ENCODE results near the gene MYO3B. TPM values are rescaled to one million over a fixed set of nuclear protein-coding genes. Genes with fewer than 3 reads are reported as not detected.

MYO3B gene
- total and polyA plus RNA-seq, 2 donors (not counting 3 experiments of a cell fraction or from before 2014, with no cell fraction given) = 0.03 TPM; not detected in 1

- intact Hi-C loops (cut with micrococcal nuclease) = no loop called here
- Histone ChIP-seq H3K27me3 (ENCODE audit: control insufficient read depth in 2 of 2, insufficient read depth in 2 of 2, low read length in 2 of 2) (peaks cover 0 to 2% of the 10 kb centered on the region in 2 experiments), H3K9me3 (replicated peaks; ENCODE audit: control insufficient read depth, insufficient read depth, low read length) (peaks cover 2% of the 10 kb centered on the region), H2AFZ (ENCODE audit: low read depth, low read length) (no peak overlapping the region), H3K36me3 (ENCODE audit: control insufficient read depth in 2 of 2, extremely low read depth in 1 of 2, insufficient read depth in 2 of 2, low read length in 2 of 2) (no peaks in the 10 kb centered on the region), H3K79me2 (ENCODE audit: control insufficient read depth, insufficient read depth, low read length) (no peaks in the 10 kb centered on the region), H3K9ac (replicated peaks; ENCODE audit: extremely low read depth, insufficient read depth, low read length) (no peak overlapping the region), H3K9me1 (replicated peaks; ENCODE audit: control insufficient read depth, extremely low read depth, insufficient read depth, low read length) (no peaks in the 10 kb centered on the region), H3K4me1 (ENCODE audit: control insufficient read depth, extremely low read depth, insufficient read depth, low read length) (no peaks in the 10 kb centered on the region), H3K4me3 (replicated peaks in 1 of 3; ENCODE audit: insufficient read depth in 1 of 3, low read depth in 1 of 3, low read length in 3 of 3) (no peak overlapping the region), H4K20me1 (replicated peaks; ENCODE audit: control insufficient read depth, extremely low read depth, insufficient read depth, low read length) (no peaks in the 10 kb centered on the region), H3K27ac (ENCODE audit: insufficient read depth, low read depth, low read length) (no peak overlapping the region), H3K4me2 (ENCODE audit: insufficient read depth, low read length) (no peak overlapping the region)
- TF ChIP-seq POLR2A (IDR thresholded peaks at IDR 0.05; ENCODE audit: low read depth, low read length) (no peak), MYC (IDR thresholded peaks at IDR 0.05; ENCODE audit: low read depth, low read length) (no peak), POLR2AphosphoS5 (IDR thresholded peaks at IDR 0.05; ENCODE audit: insufficient read depth, low read depth, low read length) (no peak)
- no peak for FAIRE-seq
- CTCF ChIA-PET = no interaction called here
- POLR2A ChIA-PET = no interaction called here
- dilution Hi-C loops (cut with MboI; ENCODE audit: extremely low pct_ligation_motif_present, low sequenced_read_pairs) = no loop called here
- no TSS peak for BruUV-seq (replicated peaks)
- DNase-seq (ENCODE audit: low read depth, low spot score) = no peak
Measured at GRCh38 chr2:170189757-170190156, 11.8 kb downstream of the MYO3B start.

- H3K9ac ChIP-seq (replicated peaks; ENCODE audit: extremely low read depth, insufficient read depth, low read length) = no peak overlapping the region
- H3K4me2 ChIP-seq (ENCODE audit: insufficient read depth, low read length) = no peak overlapping the region
- BruUV-seq (replicated peaks) = no TSS peak
- H3K36me3 ChIP-seq (ENCODE audit: control insufficient read depth in 2 of 2, extremely low read depth in 1 of 2, insufficient read depth in 2 of 2, low read length in 2 of 2) = no peaks in the 10 kb centered on the region
- no peaks in the 10 kb centered on the region for H3K4me1 ChIP-seq (ENCODE audit: control insufficient read depth, extremely low read depth, insufficient read depth, low read length)
- no peak for FAIRE-seq
- ChIA-PET CTCF (no interaction called here), POLR2A (no interaction called here)
- H3K4me3 ChIP-seq (replicated peaks in 1 of 3; ENCODE audit: insufficient read depth in 1 of 3, low read depth in 1 of 3, low read length in 3 of 3) = no peak overlapping the region
- no peak for DNase-seq (ENCODE audit: low read depth, low spot score)
- intact Hi-C loops (cut with micrococcal nuclease) (no loop called here), dilution Hi-C loops (cut with MboI; ENCODE audit: extremely low pct_ligation_motif_present, low sequenced_read_pairs) (no loop called here)
- H3K9me1 ChIP-seq (replicated peaks; ENCODE audit: control insufficient read depth, extremely low read depth, insufficient read depth, low read length) = no peaks in the 10 kb centered on the region
- TF ChIP-seq MYC (IDR thresholded peaks at IDR 0.05; ENCODE audit: low read depth, low read length) = no peak
- no peak for TF ChIP-seq POLR2A (IDR thresholded peaks at IDR 0.05; ENCODE audit: low read depth, low read length)
- TF ChIP-seq JUN (IDR thresholded peaks at IDR 0.05; ENCODE audit: borderline replicate concordance, insufficient read depth, insufficient read length, low read depth) = no peak
- TF ChIP-seq FOS (IDR thresholded peaks at IDR 0.05; ENCODE audit: borderline replicate concordance, insufficient read depth, low read length) = no peak
- TF ChIP-seq POLR2AphosphoS5 (IDR thresholded peaks at IDR 0.05; ENCODE audit: insufficient read depth, low read depth, low read length) = no peak
- TF ChIP-seq CTCF (IDR thresholded peaks at IDR 0.05; ENCODE audit: extremely low read depth in 1 of 2, insufficient read depth in 1 of 2, low read depth in 1 of 2, low read length in 2 of 2) = no peak
- no peak for TF ChIP-seq MAX (IDR thresholded peaks at IDR 0.05; ENCODE audit: insufficient read depth, insufficient read length)
- no peak for TF ChIP-seq GATA2 (IDR thresholded peaks at IDR 0.05; ENCODE audit: insufficient read depth, insufficient read length, low read depth, low read length)
- no peak for TF ChIP-seq EZH2 (IDR thresholded peaks at IDR 0.05; ENCODE audit: borderline replicate concordance, low read depth, low read length, severe bottlenecking)
- peaks cover 0 to 5% of the 10 kb centered on the region in 2 experiments for H3K27me3 ChIP-seq (ENCODE audit: control insufficient read depth in 2 of 2, insufficient read depth in 2 of 2, low read length in 2 of 2)
- no peaks in the 10 kb centered on the region for H4K20me1 ChIP-seq (replicated peaks; ENCODE audit: control insufficient read depth, extremely low read depth, insufficient read depth, low read length)
- H3K9me3 ChIP-seq (replicated peaks; ENCODE audit: control insufficient read depth, insufficient read depth, low read length) = peaks cover 2% of the 10 kb centered on the region
- no peaks in the 10 kb centered on the region for H3K79me2 ChIP-seq (ENCODE audit: control insufficient read depth, insufficient read depth, low read length)
- H2AFZ ChIP-seq (ENCODE audit: low read depth, low read length) = no peak overlapping the region
- no peak overlapping the region for H3K27ac ChIP-seq (ENCODE audit: insufficient read depth, low read depth, low read length)
Measured at GRCh38 chr2:170190172-170190571, 12.2 kb downstream of the MYO3B start.
